ENCODE measurements around the gene MYBBP1A.

Gene MYBBP1A

DNA sequence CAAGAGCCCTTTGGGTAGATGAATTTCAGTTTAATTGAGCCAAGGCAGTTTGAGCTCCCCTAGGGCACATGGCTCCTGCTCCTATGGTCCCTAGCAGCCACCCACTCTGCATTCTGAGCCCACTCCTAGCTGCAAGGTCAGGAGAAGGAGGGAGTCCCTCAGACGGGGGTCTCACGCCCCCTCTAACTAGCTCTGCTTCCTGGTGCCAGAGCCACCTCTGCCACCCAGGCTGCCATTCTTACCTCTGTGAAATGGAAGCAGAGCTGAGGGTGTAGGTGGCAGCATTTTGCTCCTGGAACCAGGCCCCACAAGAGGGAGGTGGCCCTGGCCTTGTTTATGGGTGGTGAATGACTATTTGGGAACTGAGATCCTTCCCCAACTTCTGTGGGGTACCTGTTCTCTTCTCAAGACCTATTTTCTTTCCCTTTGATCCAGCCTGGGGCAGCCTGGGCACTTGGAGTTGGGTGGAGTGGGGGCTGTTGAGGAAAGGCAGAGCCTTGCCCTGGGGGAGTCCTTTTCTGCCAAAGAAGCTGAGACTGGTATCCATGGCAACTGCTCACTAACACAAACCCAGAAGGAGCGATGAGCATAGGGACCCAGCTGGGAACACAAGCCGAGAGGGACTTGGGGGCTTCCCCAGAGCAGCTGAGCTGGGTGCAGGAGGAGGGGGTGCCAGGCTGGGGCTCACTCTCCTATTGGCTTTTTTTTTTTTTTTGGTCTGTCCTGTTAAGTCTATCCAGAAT, 51.7 kb downstream of the MYBBP1A start:
- DNase-seq (ENCODE audit: low read depth in 3 of 3) = no peak

DNA sequence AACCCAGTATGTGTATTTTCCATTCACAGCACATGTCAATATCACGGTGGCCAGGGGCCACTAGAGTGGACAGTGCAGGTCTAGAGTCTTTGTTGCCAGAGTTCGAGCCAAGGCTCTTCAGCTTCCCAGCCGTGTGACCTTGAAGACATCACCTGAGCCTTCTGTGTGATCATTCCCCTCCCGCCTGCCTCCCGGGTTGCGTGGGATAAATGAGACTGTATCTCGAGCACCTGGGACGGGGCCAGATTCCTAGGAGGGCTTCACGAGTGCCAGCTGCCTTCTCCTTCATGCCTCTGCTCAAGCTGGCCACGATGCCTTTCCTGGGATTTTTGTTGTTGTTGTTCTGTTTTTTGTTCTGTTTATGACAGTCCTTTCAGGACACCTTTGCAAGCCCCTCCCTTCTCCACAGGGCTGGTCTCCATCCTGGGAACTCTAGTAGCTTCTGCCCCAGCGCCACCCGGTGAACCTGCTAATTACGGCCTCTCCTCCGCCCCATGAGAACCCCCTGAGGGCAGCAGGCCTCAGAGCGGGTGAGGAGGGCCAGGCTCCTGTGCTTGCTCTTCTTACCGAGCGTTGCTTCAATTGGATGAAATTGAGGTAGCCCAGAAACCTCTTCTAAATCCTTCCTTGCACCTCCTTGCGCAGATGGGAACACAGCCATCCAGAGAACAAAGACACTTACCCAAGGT, 52.6 kb downstream of the MYBBP1A start:
- DNase-seq (ENCODE audit: low read depth in 3 of 3) = no peak

DNA sequence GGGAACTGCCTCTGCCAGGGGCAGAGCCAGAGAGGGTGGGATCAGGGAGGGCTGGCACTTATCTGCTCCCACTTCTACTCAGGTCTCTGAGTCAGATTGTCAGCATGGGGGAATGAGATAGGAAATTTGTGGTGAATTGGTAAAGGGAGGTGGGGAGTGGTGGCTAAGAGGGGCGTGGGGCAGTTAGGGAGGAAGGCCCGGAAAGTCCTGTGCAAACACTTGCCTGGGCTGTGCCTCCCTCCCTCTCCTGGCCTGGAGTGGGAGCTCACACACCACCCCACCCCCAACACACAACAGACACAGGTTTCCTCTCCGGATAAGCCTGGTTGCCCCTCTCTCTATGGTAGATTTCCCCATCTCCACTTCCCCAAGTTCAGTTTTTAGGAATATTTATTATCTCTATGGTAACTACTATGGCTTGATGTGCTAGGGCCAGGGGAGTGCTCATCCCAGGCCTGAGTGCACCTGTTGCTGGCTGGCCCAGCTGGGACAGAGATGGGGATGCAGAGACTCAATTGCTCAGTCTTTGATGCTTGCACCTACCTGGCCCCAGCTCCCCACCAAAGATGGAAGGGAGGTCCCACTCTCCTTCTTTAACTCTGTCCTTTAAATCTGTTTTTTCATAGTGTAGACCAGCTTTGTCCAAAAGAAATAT, 53.8 kb downstream of the MYBBP1A start:
- DNase-seq (ENCODE audit: low read depth in 3 of 3) = no peak

DNA sequence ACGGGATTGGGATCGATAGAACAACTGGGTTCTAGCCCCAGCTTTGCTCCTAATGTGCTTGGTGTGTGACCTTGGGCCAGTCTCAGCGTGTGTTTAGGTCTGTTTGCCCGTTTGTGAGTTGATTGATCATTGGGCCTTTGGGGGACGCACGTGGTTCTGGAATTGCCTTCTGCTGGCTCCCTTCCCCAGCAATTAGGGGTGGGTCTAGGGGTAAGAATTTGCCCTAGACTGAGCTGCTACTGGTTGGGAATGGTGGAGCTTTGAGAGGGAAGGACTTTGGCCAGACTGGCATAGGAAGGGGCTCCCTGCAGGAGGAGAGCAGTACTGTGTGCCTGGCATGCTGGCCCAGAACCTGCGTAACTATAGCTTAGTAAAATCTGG, 55.0 kb downstream of the MYBBP1A start:
- DNase-seq (ENCODE audit: low read depth in 3 of 3) = no peak

DNA sequence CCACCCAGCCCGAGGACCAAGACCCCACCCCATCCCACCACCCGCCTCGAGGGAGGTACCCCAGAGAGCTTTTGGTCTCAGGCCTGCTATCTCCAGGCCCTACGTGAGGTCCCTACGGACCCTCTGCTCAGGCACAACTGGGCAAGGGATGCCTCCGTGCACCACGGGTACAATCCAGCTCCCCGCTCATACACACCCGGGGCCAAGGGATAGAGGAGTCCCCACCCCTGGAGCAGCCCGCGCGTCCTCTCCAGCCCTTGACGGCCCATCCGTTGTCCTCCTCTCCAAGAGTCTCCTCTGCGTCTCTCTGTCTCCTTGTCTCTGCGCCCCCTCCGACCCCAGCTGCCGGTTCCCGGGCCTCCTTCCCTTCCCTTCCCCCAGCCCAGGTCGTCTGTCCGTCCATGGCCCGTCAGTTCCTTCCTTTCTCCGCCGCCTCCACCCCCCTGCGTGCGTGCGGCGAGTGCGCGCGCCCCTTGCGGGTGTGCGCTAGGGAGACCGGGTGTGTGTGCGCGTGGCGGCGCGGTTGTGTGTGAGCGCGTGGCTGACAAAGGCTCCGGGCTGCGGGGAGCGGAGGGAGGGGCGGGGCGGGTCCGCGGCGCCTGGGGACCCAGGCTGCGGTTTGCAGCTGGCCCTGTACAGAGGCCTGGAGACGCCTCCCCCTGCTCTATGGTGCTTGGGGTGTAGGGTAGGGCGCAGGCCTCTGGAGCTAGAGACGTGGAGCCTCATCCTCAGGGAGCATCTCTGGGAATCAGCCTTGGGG, 55.6 kb downstream of the MYBBP1A start:
- peak in 1 of 3 experiments; percentile 9 for DNase-seq (ENCODE audit: low read depth in 3 of 3)

DNA sequence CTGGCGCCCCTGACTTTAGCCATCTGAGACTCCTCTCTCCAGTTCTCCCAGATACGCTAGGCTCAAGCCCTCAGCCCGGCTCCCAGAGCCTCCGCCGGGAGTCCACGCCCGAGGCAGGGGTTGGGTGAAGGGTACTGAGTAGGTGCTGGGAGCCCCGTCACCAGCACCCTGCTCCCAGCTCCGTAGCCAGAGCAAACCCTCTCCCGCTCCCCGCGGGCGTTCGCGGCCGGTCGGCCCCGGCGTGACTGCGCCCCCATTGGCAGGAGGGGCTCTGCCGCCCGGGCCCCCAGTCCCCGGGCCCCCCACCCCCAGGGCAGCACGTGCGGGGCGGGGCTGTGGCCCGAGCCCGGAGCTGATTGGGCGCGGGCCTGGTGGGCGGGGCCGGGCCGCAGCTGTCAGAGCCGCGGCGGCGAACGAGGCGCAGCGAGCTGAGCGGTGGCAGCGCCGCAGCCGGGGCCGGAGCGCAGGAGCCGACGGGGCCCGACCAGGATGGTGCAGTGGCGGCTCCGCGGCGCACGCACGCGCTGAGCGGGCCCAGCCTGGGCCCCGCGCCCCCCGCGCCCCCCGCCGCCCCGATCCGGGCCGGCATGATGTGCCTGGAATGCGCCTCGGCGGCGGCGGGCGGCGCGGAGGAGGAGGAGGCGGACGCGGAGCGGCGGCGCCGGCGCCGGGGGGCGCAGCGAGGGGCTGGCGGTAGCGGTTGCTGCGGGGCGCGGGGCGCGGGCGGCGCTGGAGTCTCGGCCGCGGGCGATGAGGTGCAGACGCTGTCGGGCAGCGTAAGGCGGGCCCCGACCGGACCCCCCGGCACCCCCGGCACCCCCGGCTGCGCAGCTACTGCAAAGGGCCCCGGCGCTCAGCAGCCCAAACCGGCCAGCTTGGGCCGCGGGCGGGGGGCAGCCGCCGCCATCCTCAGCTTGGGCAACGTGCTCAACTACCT, 56.5 kb downstream of the MYBBP1A start, which contains the start of gene SPNS2:
SPNS2 (plus strand) TSS at position 421 of the 937 bp plus-strand sequence; CDS start at position 588, 167 bp downstream.
- DNase-seq (ENCODE audit: low read depth in 3 of 3) = peak; percentile 30 to 57 (median 56)

DNA sequence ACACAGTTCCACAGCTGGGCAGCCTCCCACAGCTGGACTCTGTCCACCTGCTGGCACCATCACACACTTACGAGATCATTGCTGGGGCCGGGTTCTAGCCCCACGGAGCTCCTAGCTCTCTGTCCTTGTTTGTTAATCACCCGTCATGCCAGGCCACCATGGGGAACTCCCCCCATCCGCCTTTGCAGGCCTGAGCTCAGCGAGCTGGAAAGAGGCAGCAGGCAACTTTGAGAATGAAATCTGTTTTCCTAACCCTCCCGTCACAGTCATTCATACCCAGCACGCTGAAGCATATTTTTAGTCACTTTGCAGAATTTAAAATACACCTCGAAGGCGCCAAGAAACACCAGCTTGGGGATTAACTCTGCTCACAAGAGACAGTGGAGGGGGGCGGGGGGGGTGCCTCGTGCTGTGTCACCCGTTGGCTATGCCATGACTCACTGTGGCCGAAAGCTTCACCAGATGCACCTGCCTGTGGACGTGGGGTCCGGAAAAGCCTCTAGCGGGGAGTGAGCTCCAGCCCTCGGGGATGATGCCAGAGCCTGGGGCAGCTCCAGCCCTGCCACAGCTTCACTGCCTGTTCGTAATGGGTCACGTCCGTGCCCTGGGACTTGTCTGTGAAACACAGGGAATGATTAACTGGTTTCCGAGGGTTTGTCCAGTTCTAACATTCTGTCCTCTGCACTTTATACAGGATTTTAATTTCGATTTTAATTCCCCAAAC, 57.9 kb downstream of the MYBBP1A start:
- no peak for DNase-seq (ENCODE audit: low read depth in 3 of 3)

DNA sequence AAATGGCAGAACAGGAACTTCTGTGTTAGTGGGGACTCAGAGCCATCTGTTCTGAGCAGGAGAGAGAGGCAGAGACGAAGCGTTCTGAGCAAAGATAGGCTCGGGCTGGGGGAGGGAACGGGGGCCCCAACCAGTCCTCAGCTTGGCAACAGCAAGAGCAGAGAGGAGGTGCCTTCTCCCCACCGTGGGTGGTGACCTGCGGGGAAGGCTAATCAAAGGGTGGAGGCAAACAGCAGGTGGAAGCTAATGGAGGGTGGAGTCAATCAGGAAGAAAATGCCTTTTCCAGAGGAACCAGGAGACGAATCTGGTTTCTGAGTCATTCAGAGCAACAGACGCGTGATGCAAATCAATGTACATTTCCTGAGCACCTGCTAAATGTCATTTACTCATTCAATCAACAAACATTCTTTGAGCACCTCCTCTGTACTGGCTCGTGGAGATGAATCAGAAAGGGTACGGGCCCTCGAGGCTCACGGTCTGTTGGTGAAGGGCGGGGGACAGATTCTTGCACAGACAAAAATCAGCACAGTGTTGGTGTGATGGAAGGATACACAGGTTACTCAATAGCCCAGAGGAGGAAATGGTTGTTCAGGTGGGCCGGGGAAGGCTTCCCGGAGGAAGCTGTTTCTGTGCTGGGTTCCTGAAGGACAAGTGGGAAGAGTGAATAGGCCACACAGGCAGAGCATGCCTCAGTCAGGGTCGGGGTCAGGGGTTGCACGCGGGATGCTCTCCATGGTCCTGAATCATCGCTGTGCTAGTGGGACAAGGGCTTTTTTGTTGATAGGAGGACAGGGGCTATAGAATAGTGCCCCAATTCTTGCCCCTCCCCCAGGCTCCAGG, 62.2 kb downstream of the MYBBP1A start:
- DNase-seq (ENCODE audit: low read depth in 3 of 3) = no peak

DNA sequence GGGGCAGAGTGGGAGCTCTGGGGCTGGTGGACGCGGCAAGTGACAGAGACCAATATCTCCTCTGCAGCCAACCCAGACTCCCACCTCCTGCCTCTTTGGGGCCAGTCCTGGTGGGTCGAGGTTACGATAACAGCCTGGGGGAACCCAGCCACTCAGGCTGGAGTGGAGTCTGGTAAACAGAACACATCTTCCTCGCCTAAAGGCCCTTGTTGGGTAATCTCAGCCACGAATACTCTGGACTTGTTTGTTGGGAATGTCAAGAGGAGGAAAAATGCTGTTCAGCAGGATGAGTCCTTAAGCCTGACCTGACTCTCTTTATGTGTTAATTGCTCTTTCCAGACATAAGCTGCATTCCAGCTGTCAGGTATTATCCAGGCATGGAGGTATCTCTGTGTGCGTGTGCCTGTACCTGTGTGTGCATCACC, 64.5 kb downstream of the MYBBP1A start:
- no peak for DNase-seq (ENCODE audit: low read depth in 3 of 3)

DNA sequence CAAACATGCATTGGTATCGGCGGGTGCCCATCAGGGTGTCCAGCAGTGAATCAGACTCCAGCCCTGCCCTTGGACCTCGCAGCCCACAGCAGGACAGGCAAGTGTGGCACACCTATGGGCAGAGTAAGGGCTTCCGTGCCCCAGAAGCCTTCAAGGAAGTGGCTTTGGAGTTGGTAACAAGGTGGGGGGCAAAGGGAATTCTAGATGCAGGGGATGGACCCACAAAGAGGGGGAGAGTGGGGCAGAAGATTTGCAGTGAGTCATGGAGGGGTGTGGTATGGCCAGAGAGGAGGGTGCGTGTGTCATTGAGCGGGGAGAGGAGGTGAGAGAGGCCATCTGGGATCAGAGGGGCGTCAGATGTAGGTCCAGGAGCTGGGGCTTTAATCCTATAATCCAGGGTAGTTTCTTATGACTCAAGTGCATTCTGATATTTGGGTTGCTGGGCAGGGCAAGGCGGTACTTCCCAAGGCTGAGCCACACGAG, 65.0 kb downstream of the MYBBP1A start:
- no peak for DNase-seq (ENCODE audit: low read depth in 3 of 3)

DNA sequence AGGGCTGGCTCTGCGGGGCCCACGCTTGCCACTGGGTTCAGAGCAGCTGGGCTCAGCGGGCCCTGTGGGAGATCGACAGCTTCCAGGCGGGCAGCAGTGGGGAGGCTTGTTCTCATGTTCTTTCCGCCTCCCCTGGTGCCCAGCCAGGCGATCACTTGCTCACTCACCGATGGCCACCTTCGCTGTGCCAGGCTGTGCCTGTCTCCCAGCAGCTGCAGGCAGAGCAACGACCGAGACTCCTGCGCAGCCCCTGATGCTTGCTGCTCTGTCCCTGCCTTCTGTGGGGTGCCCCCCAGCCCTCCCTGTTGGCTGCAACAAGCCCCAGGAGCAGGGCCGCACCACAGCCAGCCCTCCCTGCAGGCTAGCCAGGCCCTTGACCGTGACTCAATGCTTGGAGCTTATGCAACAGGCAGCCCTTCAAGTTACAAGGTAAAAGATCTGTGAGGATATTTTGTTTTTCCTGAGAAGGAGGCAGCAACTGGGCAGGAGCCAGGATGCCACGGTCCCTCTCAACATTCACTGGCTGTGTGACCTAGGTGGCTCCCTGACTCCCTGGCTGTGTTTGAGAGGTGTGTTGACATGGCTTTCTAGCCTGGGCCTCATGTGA, 66.1 kb downstream of the MYBBP1A start:
- no peak for DNase-seq (ENCODE audit: low read depth in 3 of 3)

All from stimulated activated CD4-positive, alpha-beta T cell treated with anti-CD3 and anti-CD28 coated beads, TNF-alpha, amount 100 ng/mL, for 4 hours (primary cell).